Mammary epithelial cell (primary cell): ENCODE results near the gene SSBP1.

ENCODE experiments used
- CTCF ChIP-seq, 2 donors: IDR thresholded peaks in 1 of 2; conservative IDR thresholded peaks in 1 of 2; 2 replicates each; pipeline ENCODE4 v1.5.1; 2011 to 2012; ENCODE audit warnings: inconsistent platforms in 2 of 2, low read length in 2 of 2, mild to moderate bottlenecking in 2 of 2, control low read depth in 1 of 2, low read depth in 1 of 2; ENCODE audit not compliant: insufficient read depth in 1 of 2; ENCODE audit errors: extremely low read depth in 1 of 2
- EZH2 ChIP-seq: IDR thresholded peaks from 2 replicates; pipeline ENCODE4 v1.6.1; 2012; ENCODE audit warnings: low read length, inconsistent platforms, borderline replicate concordance

GRCh38 chr7:141696348-141696747, 41.8 kb upstream of the SSBP1 start:
- TF ChIP-seq CTCF (conservative IDR thresholded peaks at IDR 0.05 in 1 of 2, IDR thresholded peaks at IDR 0.05 in 1 of 2; ENCODE audit: extremely low read depth in 1 of 2, insufficient read depth in 1 of 2, low read depth in 1 of 2, low read length in 2 of 2) (no peak), EZH2 (no peak)
